Spleen (tissue), 11 donors: ENCODE measurements around the gene HOXA2. TPM values are rescaled to one million over a fixed set of nuclear protein-coding genes. Genes with fewer than 3 reads are reported as not detected.
A peak's percentile ranks its signal among the peaks of the same experiment; 100 is the strongest.

ENCODE experiments used
- DNase-seq: peaks from one replicate; pipeline ENCODE4 v3.0.0-alpha.2; 2020
- H3K27ac ChIP-seq, 8 donors: fragments of 200-600 bp; sonication (generic) in 7 of 8; 1 replicate in 4 of 8; 2 replicates in 4 of 8; pipeline versions ENCODE4 v1.5.0 to v1.8.0; 2016 to 2021; ENCODE audit warnings: inconsistent platforms in 4 of 8, mild to moderate bottlenecking in 4 of 8, moderate library complexity in 1 of 8
- H3K27me3 ChIP-seq, 7 donors: fragments of 200-600 bp; sonication (generic) in 6 of 7; replicated peaks in 1 of 7; 1 replicate in 4 of 7; 2 replicates in 3 of 7; pipeline versions ENCODE4 v1.5.0 to v1.8.0; 2016 to 2021; ENCODE audit warnings: inconsistent platforms in 3 of 7, mild to moderate bottlenecking in 1 of 7
- H3K36me3 ChIP-seq, 6 donors: fragments of 200-600 bp; sonication (generic) in 5 of 6; 1 replicate in 4 of 6; 2 replicates in 2 of 6; pipeline versions ENCODE4 v1.5.0 to v1.8.0; 2016 to 2021; ENCODE audit warnings: inconsistent platforms in 2 of 6
- H3K4me1 ChIP-seq, 6 donors: fragments of 200-600 bp; sonication (generic) in 5 of 6; 1 replicate in 3 of 6; 2 replicates in 3 of 6; pipeline versions ENCODE4 v1.5.0 to v1.8.0; 2016 to 2021; ENCODE audit warnings: inconsistent platforms in 3 of 6
- H3K4me3 ChIP-seq, 8 donors: fragments of 200-600 bp; sonication (generic) in 7 of 8; 1 replicate in 4 of 8; 2 replicates in 4 of 8; pipeline versions ENCODE4 v1.5.0 to v1.8.0; 2016 to 2021; ENCODE audit warnings: inconsistent platforms in 4 of 8, mild to moderate bottlenecking in 4 of 8, moderate library complexity in 2 of 8
- H3K9me3 ChIP-seq, 8 donors: fragments of 200-600 bp; sonication (generic) in 7 of 8; 1 replicate in 4 of 8; 2 replicates in 4 of 8; pipeline versions ENCODE4 v1.5.0 to v1.8.0; 2016 to 2021; ENCODE audit warnings: inconsistent platforms in 4 of 8
- CTCF ChIP-seq, 11 experiments: fragments of 200-600 bp in 7 of 11; fragments of 450-650 bp in 4 of 11; sonication (generic) in 4 of 11; IDR thresholded peaks in 8 of 11; conservative IDR thresholded peaks in 3 of 11; 1 replicate in 7 of 11; 2 replicates in 4 of 11; pipeline versions ENCODE4 v1.4.0 to v1.8.0; 2016 to 2021; ENCODE audit warnings: antibody characterized with exemption in 11 of 11, inconsistent platforms in 4 of 11, mild to moderate bottlenecking in 1 of 11
- POLR2A ChIP-seq, 3 donors: fragments of 450-650 bp; IDR thresholded peaks; one replicate each; pipeline ENCODE4 v1.5.1; 2017; ENCODE audit warnings: antibody characterized with exemption in 3 of 3, mild to moderate bottlenecking in 1 of 3
- POLR2AphosphoS5 ChIP-seq, 3 donors: sonication (generic); formaldehyde crosslinking; IDR thresholded peaks; one replicate each; pipeline ENCODE4 v1.5.1; 2017; ENCODE audit warnings: antibody characterized with exemption in 3 of 3
- WGBS, 5 donors: extraction: QIAGEN DNeasy Blood & Tissue Kit in 3 of 5; methylation state at CpG; one replicate each; pipeline versions ENCODE4 v1.1.5 to v1.1.7; 2013 to 2018; 5-methylcytosine and 5-hydroxymethylcytosine counted together
- intact Hi-C: fragments of 100-400 bp; cut with DNase I; formaldehyde crosslinking; loops from one replicate; pipeline ENCODE4 v1.15.0; 2023; ENCODE audit warnings: low total_unique reads
- polyA plus RNA-seq, 3 donors: library from polyadenylated mRNA; stranded (reverse); fragments of 200-250 nt; gene quantifications; one replicate each; pipeline ENCODE4 v1.2.1, GENCODE V29; 2013
- total RNA-seq, 7 donors: library from RNA; depleted of rRNA in 3 of 7; stranded (reverse); fragments of >200 nt in 3 of 7; fragmentation: NEBNext Ultra II Directional in 4 of 7; extraction: Animal tissue kit (Norgen Biotek cat#: 25700) in 4 of 7; gene quantifications; one replicate each; pipeline versions ENCODE4 v1.1.0 to v1.2.1, GENCODE V29; 2016 to 2021
- donor health status: healthy with polysubstance abuse.
- donor health status: DM: no; HTN: no; CAD: no; lungs with moderate emphysema.
- donor health status: DM: no; HTN: no; CAD: no.
- donor health status: Bipolar disorder and iron deficiency.
- donor health status: healthy.
- donor health status: DM: no; HTN: no; CAD: no.
- donor health status: DM: yes; HTN: yes; CAD: no.

The HOXA2 gene
- total and polyA plus RNA-seq, 10 donors: 0.41 to 2.8 (median 0.90) TPM

DNA sequence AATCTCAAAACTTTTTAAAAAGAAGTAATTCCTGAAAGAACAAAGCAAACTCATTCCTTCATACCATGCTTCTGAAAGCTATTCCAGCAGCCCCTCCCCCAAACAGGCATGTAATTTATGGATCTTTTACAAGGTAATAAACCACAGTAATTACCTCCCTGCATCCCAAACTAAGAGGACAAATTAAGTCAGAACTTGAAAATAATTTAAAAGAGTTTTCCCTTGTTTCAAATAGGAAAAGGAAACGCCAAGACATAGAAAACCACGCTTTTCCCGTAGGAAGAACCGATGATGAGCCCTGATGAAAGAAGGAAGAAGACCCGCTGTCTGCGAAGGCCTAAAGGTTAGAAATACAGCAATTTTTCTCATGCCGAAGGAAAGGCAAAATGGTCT lies 19.2 kb upstream of the HOXA2 start:
- Histone ChIP-seq H3K36me3 (no peaks in the 10 kb centered on the region), H3K27ac (peak overlapping the region in 3 of 8 donors; percentile 45 to 77 (median 57)), H3K27me3 (no peaks in the 10 kb centered on the region), H3K9me3 (no peaks in the 10 kb centered on the region), H3K4me1 (peaks cover 0 to 28% (median 8%) of the 10 kb centered on the region in 6 donors), H3K4me3 (peak overlapping the region in 4 of 8 donors; percentile 1 to 52 (median 24))
- WGBS, 5 donors: 73 to 88% (median 84%) methylated on average over 7 of the region's 7 CpGs
- DNase-seq: no peak
- intact Hi-C loops: no loop called here
- no peak for TF ChIP-seq POLR2AphosphoS5 (IDR thresholded peaks at IDR 0.05)
- no peak for TF ChIP-seq CTCF (IDR thresholded peaks at IDR 0.05 in 8 of 11, conservative IDR thresholded peaks at IDR 0.05 in 3 of 11)
- no peak for TF ChIP-seq POLR2A (IDR thresholded peaks at IDR 0.05)

DNA sequence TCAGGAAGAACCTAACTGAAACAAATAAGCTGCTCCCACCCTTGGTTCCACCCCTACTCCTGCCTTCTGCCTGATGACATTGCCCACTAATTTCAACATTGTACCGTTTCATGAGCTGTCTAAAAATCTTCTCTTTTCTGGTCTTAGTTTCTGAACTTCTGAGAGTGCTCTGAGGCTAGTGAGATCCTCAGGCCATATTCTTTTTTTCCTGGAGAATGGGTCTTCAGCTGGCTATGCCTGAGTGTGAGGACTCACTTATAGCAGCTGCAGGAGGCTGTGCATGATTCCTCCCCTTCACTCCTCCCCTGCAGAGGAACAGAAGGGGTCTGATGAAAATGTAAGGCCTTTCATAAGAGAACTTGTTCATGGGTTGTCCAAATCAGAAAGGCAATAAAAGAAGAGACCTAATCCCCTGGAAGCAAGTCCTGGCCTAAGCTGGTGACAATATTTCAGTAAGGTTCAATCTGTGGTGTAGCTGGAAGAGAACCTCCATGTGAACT lies 17.0 kb upstream of the HOXA2 start:
- no peaks in the 10 kb centered on the region for H3K36me3 ChIP-seq
- H3K27me3 ChIP-seq: no peaks in the 10 kb centered on the region
- peak overlapping the region in 2 of 8 donors; percentile 85 to 89 for H3K27ac ChIP-seq
- WGBS, 5 donors: 31 to 68% (median 57%) methylated on average over 1 of the region's 1 CpG
- peaks cover 0 to 34% (median 12%) of the 10 kb centered on the region in 6 donors for H3K4me1 ChIP-seq
- DNase-seq: no peak
- H3K4me3 ChIP-seq: no peak overlapping the region
- no peaks in the 10 kb centered on the region for H3K9me3 ChIP-seq
- intact Hi-C loops: loop anchor here (10.0 kb wide), 1 partner anchor 365 kb away; no protein-coding TSS in a partner anchor
- TF ChIP-seq POLR2AphosphoS5 (IDR thresholded peaks at IDR 0.05) (no peak), CTCF (IDR thresholded peaks at IDR 0.05 in 8 of 11, conservative IDR thresholded peaks at IDR 0.05 in 3 of 11) (no peak), POLR2A (IDR thresholded peaks at IDR 0.05) (no peak)

DNA sequence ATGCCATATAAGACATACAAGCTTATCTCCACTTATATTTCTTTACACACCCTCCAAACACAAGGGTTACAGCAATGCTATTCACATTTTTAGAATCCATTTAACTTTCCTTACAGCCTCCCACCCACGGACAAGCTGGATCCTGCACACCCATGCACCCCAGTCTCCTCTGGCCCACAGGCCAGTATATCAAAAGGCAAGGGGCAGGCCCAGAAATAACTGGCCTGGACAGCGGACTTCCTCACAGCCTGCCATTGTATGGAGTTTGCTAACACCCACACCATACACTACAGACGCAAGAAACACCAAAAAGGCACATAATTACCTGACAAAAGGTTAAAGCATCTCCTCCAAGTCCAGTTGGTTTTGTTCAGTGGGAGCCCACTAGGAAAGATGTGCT lies 16.1 kb upstream of the HOXA2 start:
- Histone ChIP-seq H3K27ac (peak overlapping the region in 6 of 8 donors; percentile 32 to 89 (median 72)), H3K4me3 (peak overlapping the region in 6 of 8 donors; percentile 8 to 59 (median 28)), H3K36me3 (no peaks in the 10 kb centered on the region), H3K9me3 (no peaks in the 10 kb centered on the region), H3K27me3 (no peaks in the 10 kb centered on the region), H3K4me1 (peaks cover 0 to 38% (median 12%) of the 10 kb centered on the region in 6 donors)
- no peak for TF ChIP-seq POLR2AphosphoS5 (IDR thresholded peaks at IDR 0.05)
- TF ChIP-seq CTCF (IDR thresholded peaks at IDR 0.05 in 8 of 11, conservative IDR thresholded peaks at IDR 0.05 in 3 of 11): no peak
- TF ChIP-seq POLR2A (IDR thresholded peaks at IDR 0.05): no peak
- DNase-seq: no peak
- intact Hi-C loops: loop anchor here (10.0 kb wide), 1 partner anchor 364 kb away; no protein-coding TSS in a partner anchor
- WGBS, 5 donors: 57 to 78% (median 75%) methylated on average over 3 of the region's 3 CpGs

GRCh38 chr7:27117887-27118491 lies 15.5 kb upstream of the HOXA2 start:
- H3K4me1 ChIP-seq: peaks cover 0 to 40% (median 12%) of the 10 kb centered on the region in 6 donors
- intact Hi-C loops: loop anchor here (10.0 kb wide), 1 partner anchor 363 kb away; no protein-coding TSS in a partner anchor

More at GRCh38 chr7:27117887-27118491, 15.5 kb upstream of the HOXA2 start:
- Histone ChIP-seq H3K9me3 (no peaks in the 10 kb centered on the region), H3K36me3 (no peaks in the 10 kb centered on the region), H3K4me3 (peak overlapping the region in 6 of 8 donors; percentile 8 to 59 (median 28)), H3K27ac (peak overlapping the region in 7 of 8 donors; percentile 35 to 89 (median 71)), H3K27me3 (no peaks in the 10 kb centered on the region)
- 64 to 75% (median 70%) methylated on average over 19 of the region's 19 CpGs for WGBS, 5 donors
- TF ChIP-seq CTCF (IDR thresholded peaks at IDR 0.05 in 8 of 11, conservative IDR thresholded peaks at IDR 0.05 in 3 of 11): no peak
- no peak for TF ChIP-seq POLR2A (IDR thresholded peaks at IDR 0.05)
- TF ChIP-seq POLR2AphosphoS5 (IDR thresholded peaks at IDR 0.05): peak in 2 of 3 donors; percentile 35 to 61
- DNase-seq: no peak
